Neural cell (in vitro differentiated cells): ENCODE data around the gene ARSB.

Experiments used
- EP300 ChIP-seq: fragments of 450-650 bp; conservative IDR thresholded peaks from 2 replicates; pipeline ENCODE4 v1.6.1; 2014; ENCODE audit warnings: antibody characterized with exemption, mild to moderate bottlenecking, moderate library complexity; ENCODE audit not compliant: poor library complexity, severe bottlenecking
- POLR2AphosphoS5 ChIP-seq: IDR thresholded peaks from 2 replicates; pipeline ENCODE4 v1.6.1; 2012
- REST ChIP-seq: IDR thresholded peaks from 2 replicates; pipeline ENCODE4 v1.6.1; 2012; ENCODE audit warnings: borderline replicate concordance
- TAF1 ChIP-seq: IDR thresholded peaks from 2 replicates; pipeline ENCODE4 v1.6.1; 2012; ENCODE audit warnings: low read depth
- TF ChIP-seq, protein P1 (sequence below): fragments of 450-650 bp; IDR thresholded peaks from 2 replicates; pipeline ENCODE4 v1.5.1; 2014; ENCODE audit warnings: antibody characterized with exemption, mild to moderate bottlenecking, moderate library complexity; ENCODE audit not compliant: poor library complexity, severe bottlenecking

- TF ChIP-seq, protein P1, sequence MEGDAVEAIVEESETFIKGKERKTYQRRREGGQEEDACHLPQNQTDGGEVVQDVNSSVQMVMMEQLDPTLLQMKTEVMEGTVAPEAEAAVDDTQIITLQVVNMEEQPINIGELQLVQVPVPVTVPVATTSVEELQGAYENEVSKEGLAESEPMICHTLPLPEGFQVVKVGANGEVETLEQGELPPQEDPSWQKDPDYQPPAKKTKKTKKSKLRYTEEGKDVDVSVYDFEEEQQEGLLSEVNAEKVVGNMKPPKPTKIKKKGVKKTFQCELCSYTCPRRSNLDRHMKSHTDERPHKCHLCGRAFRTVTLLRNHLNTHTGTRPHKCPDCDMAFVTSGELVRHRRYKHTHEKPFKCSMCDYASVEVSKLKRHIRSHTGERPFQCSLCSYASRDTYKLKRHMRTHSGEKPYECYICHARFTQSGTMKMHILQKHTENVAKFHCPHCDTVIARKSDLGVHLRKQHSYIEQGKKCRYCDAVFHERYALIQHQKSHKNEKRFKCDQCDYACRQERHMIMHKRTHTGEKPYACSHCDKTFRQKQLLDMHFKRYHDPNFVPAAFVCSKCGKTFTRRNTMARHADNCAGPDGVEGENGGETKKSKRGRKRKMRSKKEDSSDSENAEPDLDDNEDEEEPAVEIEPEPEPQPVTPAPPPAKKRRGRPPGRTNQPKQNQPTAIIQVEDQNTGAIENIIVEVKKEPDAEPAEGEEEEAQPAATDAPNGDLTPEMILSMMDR = no peak
- TF ChIP-seq EP300 (no peak), TAF1 (no peak), REST (no peak), POLR2AphosphoS5 (no peak)
Measured at GRCh38 chr5:78757269-78758053, 227.6 kb downstream of the ARSB start.
